ENCODE measurements around the gene C11orf52. TPM values are rescaled to one million over a fixed set of nuclear protein-coding genes. Genes with fewer than 3 reads are reported as not detected.

The C11orf52 gene
- total RNA-seq, 1 experiment from 2014 or later: 4.0 TPM

DNA sequence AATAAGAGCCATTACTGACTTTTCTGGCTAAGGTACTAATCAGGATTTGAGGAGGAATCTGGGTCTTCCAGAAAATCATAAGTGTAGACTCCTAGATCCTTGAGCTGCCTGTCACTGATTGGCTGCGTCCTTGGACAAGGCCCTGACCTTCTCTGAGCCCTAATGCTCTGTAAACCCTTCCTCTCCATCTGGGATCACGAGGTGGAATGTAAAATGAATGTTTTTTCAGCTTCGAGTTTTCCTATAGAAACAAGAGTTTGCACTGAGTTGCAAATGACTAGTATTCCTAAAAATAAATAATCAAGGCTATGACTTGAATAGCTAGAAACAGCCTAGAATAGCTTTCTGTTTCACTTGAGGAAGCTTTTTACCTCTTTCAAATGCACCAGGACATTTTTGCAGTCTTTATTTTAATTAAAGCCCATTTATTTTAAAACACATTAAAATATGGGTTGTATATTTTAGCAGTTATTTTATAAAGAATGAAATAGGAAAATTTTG lies 17.4 kb downstream of the C11orf52 start:
- no peak overlapping the region for H2BK15ac ChIP-seq (ENCODE audit: low read depth, low read length)

More for the DNA sequence above, 17.4 kb downstream of the C11orf52 start:
- Histone ChIP-seq H3K4me1 (ENCODE audit: insufficient read depth, low read length) (peaks cover 5% of the 10 kb centered on the region; the same call in 1 of the 2 replicates), H3T11ph (ENCODE audit: low read length) (no peak overlapping the region), H3K4ac (ENCODE audit: low read depth, low read length) (no peak overlapping the region), H3K56ac (ENCODE audit: insufficient read length, low read depth, low read length) (no peak overlapping the region), H3K14ac (ENCODE audit: insufficient read depth, low read length) (no peak overlapping the region), H3K27me3 (ENCODE audit: insufficient read depth, low read length) (no peaks in the 10 kb centered on the region), H4K91ac (ENCODE audit: insufficient read length, low read depth, low read length) (no peak overlapping the region), H4K8ac (replicated peaks; ENCODE audit: insufficient read length, low read depth, low read length) (no peak overlapping the region), H2BK20ac (ENCODE audit: low read depth, low read length, poor library complexity, severe bottlenecking) (no peak overlapping the region), H4K20me1 (ENCODE audit: control insufficient read depth, insufficient read depth, insufficient read length) (no peaks in the 10 kb centered on the region), H2BK12ac (ENCODE audit: insufficient read length, low read depth, low read length) (no peak overlapping the region), H3K27ac (ENCODE audit: insufficient read length, low read depth, low read length) (no peak overlapping the region), H2AFZ (ENCODE audit: low read length) (no peak overlapping the region), H3K79me2 (ENCODE audit: insufficient read depth, low read length) (no peaks in the 10 kb centered on the region; the same call in 1 of the 2 replicates), H3K23ac (ENCODE audit: insufficient read length, low read depth, low read length) (no peak overlapping the region), H3K4me2 (ENCODE audit: insufficient read depth, insufficient read length, low read length) (peak overlapping the region; percentile 30), H2BK120ac (ENCODE audit: low read depth, low read length, poor library complexity, severe bottlenecking) (no peak overlapping the region), H2BK5ac (ENCODE audit: insufficient read length, low read length) (no peak overlapping the region), H3K9me3 (ENCODE audit: control insufficient read depth, low read depth, low read length) (no peaks in the 10 kb centered on the region), H3K23me2 (ENCODE audit: insufficient read length, low read depth, low read length, poor library complexity, severe bottlenecking) (peaks cover 5% of the 10 kb centered on the region), H3K18ac (ENCODE audit: insufficient read length, low read depth, low read length) (no peak overlapping the region), H4K5ac (ENCODE audit: insufficient read length, low read depth, low read length) (no peak overlapping the region), H3K9ac (ENCODE audit: extremely low read depth, insufficient read length, low read length) (no peak overlapping the region), H3K79me1 (ENCODE audit: insufficient read depth, low read depth, low read length, poor library complexity, severe bottlenecking) (no peaks in the 10 kb centered on the region), H2AK5ac (ENCODE audit: insufficient read length, low read length) (no peak overlapping the region)
- Mint-ChIP-seq H3K27ac (no peak overlapping the region), H3K27me3 (ENCODE audit: low read depth) (peaks cover 1% of the 10 kb centered on the region; the same call in 1 of the 2 replicates), H3K4me1 (peaks cover 33 to 42% of the 10 kb centered on the region in 2 experiments), H3K4me3 (peak overlapping the region; percentile 78 to 81; a peak in 4 of 5 replicates), H3K9me3 (no peaks in the 10 kb centered on the region), H3K36me3 (ENCODE audit: insufficient read depth in 1 of 3, low read depth in 3 of 3) (no peaks in the 10 kb centered on the region)
- WGBS (ENCODE audit: extremely low coverage, insufficient read length, low lambda C conversion rate): no CpG with 5 or more reads among the region's 3 CpGs
- TF ChIP-seq, protein P1, sequence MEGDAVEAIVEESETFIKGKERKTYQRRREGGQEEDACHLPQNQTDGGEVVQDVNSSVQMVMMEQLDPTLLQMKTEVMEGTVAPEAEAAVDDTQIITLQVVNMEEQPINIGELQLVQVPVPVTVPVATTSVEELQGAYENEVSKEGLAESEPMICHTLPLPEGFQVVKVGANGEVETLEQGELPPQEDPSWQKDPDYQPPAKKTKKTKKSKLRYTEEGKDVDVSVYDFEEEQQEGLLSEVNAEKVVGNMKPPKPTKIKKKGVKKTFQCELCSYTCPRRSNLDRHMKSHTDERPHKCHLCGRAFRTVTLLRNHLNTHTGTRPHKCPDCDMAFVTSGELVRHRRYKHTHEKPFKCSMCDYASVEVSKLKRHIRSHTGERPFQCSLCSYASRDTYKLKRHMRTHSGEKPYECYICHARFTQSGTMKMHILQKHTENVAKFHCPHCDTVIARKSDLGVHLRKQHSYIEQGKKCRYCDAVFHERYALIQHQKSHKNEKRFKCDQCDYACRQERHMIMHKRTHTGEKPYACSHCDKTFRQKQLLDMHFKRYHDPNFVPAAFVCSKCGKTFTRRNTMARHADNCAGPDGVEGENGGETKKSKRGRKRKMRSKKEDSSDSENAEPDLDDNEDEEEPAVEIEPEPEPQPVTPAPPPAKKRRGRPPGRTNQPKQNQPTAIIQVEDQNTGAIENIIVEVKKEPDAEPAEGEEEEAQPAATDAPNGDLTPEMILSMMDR (conservative IDR thresholded peaks at IDR 0.05): no peak
- no peak for DNase-seq

Data from H9 (cell line).